ENCODE measurements around the gene MPND.
A peak's percentile ranks its signal among the peaks of the same experiment; 100 is the strongest.
"Not testable (repeated sequence)": the region's sequence is repeated elsewhere in the genome, so short reads cannot be mapped to it uniquely, and the experiment has no call there.

Gene MPND

GRCh38 chr19:4346020-4346383 is 2.6 kb downstream of the MPND start:
- DNase-seq (ENCODE audit: low read depth in 2 of 2, low spot score in 1 of 2) = no peak

- DNase-seq (ENCODE audit: low read depth in 2 of 2, low spot score in 1 of 2) = no peak
Observed at GRCh38 chr19:4347521-4347920, 4.2 kb downstream of the MPND start.

GRCh38 chr19:4349225-4349624 is 5.9 kb downstream of the MPND start:
- DNase-seq (ENCODE audit: low read depth in 2 of 2, low spot score in 1 of 2) = not testable (repeated sequence)

GRCh38 chr19:4350111-4350510 is 6.7 kb downstream of the MPND start:
- DNase-seq (ENCODE audit: low read depth in 2 of 2, low spot score in 1 of 2) = no peak

GRCh38 chr19:4350726-4351125 is 7.4 kb downstream of the MPND start:
- no peak for DNase-seq (ENCODE audit: low read depth in 2 of 2, low spot score in 1 of 2)

- peak in 1 of 2 donors; percentile 22 for DNase-seq (ENCODE audit: low read depth in 2 of 2, low spot score in 1 of 2)
Observed at GRCh38 chr19:4352701-4353121, 9.3 kb downstream of the MPND start.

- no peak for DNase-seq (ENCODE audit: low read depth in 2 of 2, low spot score in 1 of 2)
Observed at GRCh38 chr19:4354282-4354681, 10.9 kb downstream of the MPND start.

- DNase-seq (ENCODE audit: low read depth in 2 of 2, low spot score in 1 of 2) = no peak
Observed at GRCh38 chr19:4354897-4355296, 11.5 kb downstream of the MPND start.

GRCh38 chr19:4357095-4357797 is 13.9 kb downstream of the MPND start:
- DNase-seq (ENCODE audit: low read depth in 2 of 2, low spot score in 1 of 2) = no peak

- no peak for DNase-seq (ENCODE audit: low read depth in 2 of 2, low spot score in 1 of 2)
Observed at GRCh38 chr19:4357921-4358326, 14.6 kb downstream of the MPND start.

GRCh38 chr19:4358709-4359626 is 15.6 kb downstream of the MPND start:
- DNase-seq (ENCODE audit: low read depth in 2 of 2, low spot score in 1 of 2) = no peak

GRCh38 chr19:4359627-4360000 is 16.3 kb downstream of the MPND start:
- no peak for DNase-seq (ENCODE audit: low read depth in 2 of 2, low spot score in 1 of 2)

GRCh38 chr19:4360081-4360569 is 16.8 kb downstream of the MPND start:
- DNase-seq (ENCODE audit: low read depth in 2 of 2, low spot score in 1 of 2) = no peak

- DNase-seq (ENCODE audit: low read depth in 2 of 2, low spot score in 1 of 2) = no peak
Observed at GRCh38 chr19:4360641-4361151, 17.3 kb downstream of the MPND start.

GRCh38 chr19:4361152-4362046 is 18.0 kb downstream of the MPND start:
- no peak for DNase-seq (ENCODE audit: low read depth in 2 of 2, low spot score in 1 of 2)

GRCh38 chr19:4362101-4362828 is 18.9 kb downstream of the MPND start:
- no peak for DNase-seq (ENCODE audit: low read depth in 2 of 2, low spot score in 1 of 2)

- DNase-seq (ENCODE audit: low read depth in 2 of 2, low spot score in 1 of 2) = no peak
Observed at GRCh38 chr19:4362831-4363545, 19.6 kb downstream of the MPND start.

- no peak for DNase-seq (ENCODE audit: low read depth in 2 of 2, low spot score in 1 of 2)
Observed at GRCh38 chr19:4363571-4364304, 20.4 kb downstream of the MPND start.

- no peak for DNase-seq (ENCODE audit: low read depth in 2 of 2, low spot score in 1 of 2)
Observed at GRCh38 chr19:4365341-4365740, 22.0 kb downstream of the MPND start.

All from stimulated activated CD8-positive, alpha-beta memory T cell treated with anti-CD3 and anti-CD28 coated beads, Interleukin-4, amount 100 ng/mL, for 4 hours (primary cell).